ENCODE data around the gene PHF12. TPM values are rescaled to one million over a fixed set of nuclear protein-coding genes. Genes with fewer than 3 reads are reported as not detected.

Gene PHF12
- total and polyA plus RNA-seq, 2 of the 4 experiments (the other 2 are of a cell fraction), result 24.4 to 25.6 TPM

DNA sequence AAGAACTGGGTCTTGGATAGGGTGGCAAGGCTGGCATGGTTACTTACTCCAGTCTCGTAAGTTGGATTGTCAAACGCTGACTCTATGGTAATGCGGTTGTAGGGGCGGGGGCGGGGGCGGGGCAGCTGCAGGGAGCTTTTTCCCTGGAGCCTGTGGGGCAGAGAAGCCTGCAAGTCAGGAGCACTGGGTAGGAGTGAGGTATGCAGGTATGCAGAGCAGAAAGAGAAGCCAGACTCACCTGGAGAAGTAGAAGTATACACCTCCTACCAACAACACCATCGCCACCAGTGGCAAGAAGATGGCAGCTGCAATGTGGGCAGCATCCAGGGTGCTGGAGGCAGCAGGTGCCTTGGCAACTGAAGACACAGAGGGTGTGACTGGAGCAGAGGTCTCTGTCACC is 4.8 kb upstream of the PHF12 start:
- H4K5ac ChIP-seq (ENCODE audit: low read depth, low read length), result no peak overlapping the region
- H3K9ac ChIP-seq (ENCODE audit: low read depth, low read length), result no peak overlapping the region
- H2BK120ac ChIP-seq (ENCODE audit: low read depth, low read length), result no peak overlapping the region
- H3K79me1 ChIP-seq (ENCODE audit: low read depth in 1 of 2, low read length in 2 of 2), result peaks cover 0 to 13% of the 10 kb centered on the region in 2 experiments; a peak in 2 of 4 replicates
- no peak overlapping the region for H2AK9ac ChIP-seq (replicated peaks; ENCODE audit: low read depth, low read length, poor library complexity)
- H3K4me2 ChIP-seq (ENCODE audit: low read depth, low read length), result no peak overlapping the region
- peaks cover 12% of the 10 kb centered on the region for H3K9me1 ChIP-seq (ENCODE audit: insufficient read depth, low read length)
- no TSS peak for BruUV-seq (replicated peaks)
- ATAC-seq (ENCODE audit: low read depth) (no peak), DNase-seq (no peak)
- 40% methylated on average over 2 of the region's 7 CpGs; no CpG with 5 or more reads in 1 of the 2 experiments for WGBS, 2 experiments (ENCODE audit: extremely low coverage in 2 of 2, insufficient read length in 1 of 2)
- H3K9me3 ChIP-seq (ENCODE audit: control insufficient read depth, insufficient read depth, low read length), result no peaks in the 10 kb centered on the region
- no peaks in the 10 kb centered on the region for H4K20me1 ChIP-seq (ENCODE audit: insufficient read depth, low read length)
- no peak overlapping the region for H4K91ac ChIP-seq (ENCODE audit: insufficient read depth, low read depth, low read length)
- in situ Hi-C loops (cut with MboI; ENCODE audit: low sequenced_read_pairs), result no loop called here
- no peak overlapping the region for H2BK15ac ChIP-seq (ENCODE audit: low read depth, low read length)
- H3K36me3 ChIP-seq (ENCODE audit: control insufficient read depth, insufficient read depth, low read length), result no peaks in the 10 kb centered on the region
- H2AFZ ChIP-seq (replicated peaks; ENCODE audit: low read length, poor library complexity), result no peak overlapping the region
- H3K14ac ChIP-seq (replicated peaks; ENCODE audit: low read depth, low read length), result no peak overlapping the region
- TF ChIP-seq CEBPB (IDR thresholded peaks at IDR 0.05; ENCODE audit: low read depth, low read length) (no peak), MXI1 (IDR thresholded peaks at IDR 0.05; ENCODE audit: borderline replicate concordance, low read depth, low read length) (no peak), MAZ (IDR thresholded peaks at IDR 0.05; ENCODE audit: borderline replicate concordance, low read depth, low read length) (no peak)
- no peak overlapping the region for H2AK5ac ChIP-seq (ENCODE audit: low read depth, low read length)
- no peak overlapping the region for H3K18ac ChIP-seq (ENCODE audit: low read depth, low read length)
- ChIA-PET POLR2A (ENCODE audit: unreplicated experiment) (no interaction called here), CTCF (no interaction called here)
- intact Hi-C loops (cut with micrococcal nuclease), result no loop called here
- H4K8ac ChIP-seq (ENCODE audit: low read depth in 2 of 2, low read length in 2 of 2), result no peak overlapping the region
- dilution Hi-C loops (cut with HindIII; ENCODE audit: low sequenced_read_pairs, unreplicated experiment), result no loop called here
- no peak overlapping the region for H3K4me3 ChIP-seq (ENCODE audit: insufficient read depth, low read depth, low read length)
- H3K27me3 ChIP-seq (ENCODE audit: control insufficient read depth, insufficient read depth, low read length), result no peaks in the 10 kb centered on the region; the same call in 1 of the 2 replicates
- H3K23ac ChIP-seq (ENCODE audit: low read depth, low read length), result no peak overlapping the region
- H3K4ac ChIP-seq (ENCODE audit: low read depth, low read length), result no peak overlapping the region
- H3K27ac ChIP-seq (ENCODE audit: insufficient read depth, low read length), result no peak overlapping the region
- no peaks in the 10 kb centered on the region for H3K4me1 ChIP-seq (ENCODE audit: control insufficient read depth, insufficient read depth, low read length)
- H2BK20ac ChIP-seq (ENCODE audit: low read depth, low read length), result no peak overlapping the region
- no peak overlapping the region for H3K56ac ChIP-seq (ENCODE audit: extremely low read depth, insufficient read depth, low read length)
- no peak overlapping the region for H2BK5ac ChIP-seq (ENCODE audit: low read depth, low read length, poor library complexity, severe bottlenecking)
